Cardiac fibroblast (primary cell): ENCODE data around the gene CNTNAP2.
A peak's percentile ranks its signal among the peaks of the same experiment; 100 is the strongest.
"Not testable (repeated sequence)": the region's sequence is repeated elsewhere in the genome, so short reads cannot be mapped to it uniquely, and the experiment has no call there.

Source experiments
- DNase-seq, 2 donors: peaks; one replicate each; pipeline versions ENCODE4 v3.0.0 to v3.0.0-alpha.2; 2010; ENCODE audit warnings: low read depth in 2 of 2
- H3K4me3 ChIP-seq, 2 donors: replicated peaks in 1 of 2; 1 replicate in 1 of 2; 2 replicates in 1 of 2; pipeline ENCODE4 v1.5.1; 2011; ENCODE audit warnings: low read depth in 2 of 2, low read length in 2 of 2, mild to moderate bottlenecking in 2 of 2, moderate library complexity in 1 of 2
- CTCF ChIP-seq: IDR thresholded peaks from one replicate; pipeline ENCODE4 v1.5.1; 2011; ENCODE audit warnings: low read depth, mild to moderate bottlenecking, low read length, inconsistent platforms

CNTNAP2 gene

GRCh38 chr7:148058092-148058491 is 1941.5 kb downstream of the CNTNAP2 start:
- no peak for TF ChIP-seq CTCF
- no peak for DNase-seq
- no peak overlapping the region for H3K4me3 ChIP-seq

- DNase-seq, result no peak
- TF ChIP-seq CTCF, result no peak
Measured at GRCh38 chr7:148058753-148059152, 1942.2 kb downstream of the CNTNAP2 start.

GRCh38 chr7:148060724-148061123 is 1944.1 kb downstream of the CNTNAP2 start:
- no peak for TF ChIP-seq CTCF
- DNase-seq, result no peak
- H3K4me3 ChIP-seq, result no peak overlapping the region

More at GRCh38 chr7:148058753-148059152, 1942.2 kb downstream of the CNTNAP2 start:
- H3K4me3 ChIP-seq, result no peak overlapping the region

- not testable (repeated sequence) for H3K4me3 ChIP-seq, DNase-seq
Measured at GRCh38 chr7:148078111-148078510, 1961.5 kb downstream of the CNTNAP2 start.

- no peak overlapping the region for H3K4me3 ChIP-seq
- TF ChIP-seq CTCF, result no peak
- no peak for DNase-seq
Measured at GRCh38 chr7:148079206-148080080, 1962.8 kb downstream of the CNTNAP2 start.

GRCh38 chr7:148083448-148083847 is 1966.8 kb downstream of the CNTNAP2 start:
- no peak for DNase-seq
- no peak overlapping the region for H3K4me3 ChIP-seq
- TF ChIP-seq CTCF, result no peak

GRCh38 chr7:148084138-148084537 is 1967.5 kb downstream of the CNTNAP2 start:
- peak; percentile 60 for TF ChIP-seq CTCF
- no peak overlapping the region for H3K4me3 ChIP-seq
- DNase-seq, result peak; percentile 65 to 67
